ENCODE results near the gene CD300C.

- TF ChIP-seq CTCF (IDR thresholded peaks at IDR 0.05): no peak
- TF ChIP-seq POLR2A (IDR thresholded peaks at IDR 0.05): no peak
- no peak for TF ChIP-seq EP300 (IDR thresholded peaks at IDR 0.05)
Measured at GRCh38 chr17:74508156-74508555, 37.8 kb downstream of the CD300C start.
